Keratinocyte (primary cell): Measurements from ENCODE around the gene ST3GAL6.

Experiments
- CTCF ChIP-seq, 3 experiments: IDR thresholded peaks in 1 of 3; conservative IDR thresholded peaks in 1 of 3; optimal IDR thresholded peaks in 1 of 3; 2 replicates in 2 of 3; 3 replicates in 1 of 3; pipeline versions ENCODE3 to v1.5.1; 2011; ENCODE audit warnings: low read length in 3 of 3, mild to moderate bottlenecking in 3 of 3, moderate library complexity in 2 of 3, control low read depth in 1 of 3, inconsistent platforms in 1 of 3; ENCODE audit not compliant: insufficient read depth in 2 of 3; ENCODE audit errors: extremely low read depth in 1 of 3
- EZH2 ChIP-seq: IDR thresholded peaks from one replicate; pipeline ENCODE4 v1.6.1; 2012; ENCODE audit warnings: inconsistent platforms, mild to moderate bottlenecking, low read length, moderate library complexity

DNA sequence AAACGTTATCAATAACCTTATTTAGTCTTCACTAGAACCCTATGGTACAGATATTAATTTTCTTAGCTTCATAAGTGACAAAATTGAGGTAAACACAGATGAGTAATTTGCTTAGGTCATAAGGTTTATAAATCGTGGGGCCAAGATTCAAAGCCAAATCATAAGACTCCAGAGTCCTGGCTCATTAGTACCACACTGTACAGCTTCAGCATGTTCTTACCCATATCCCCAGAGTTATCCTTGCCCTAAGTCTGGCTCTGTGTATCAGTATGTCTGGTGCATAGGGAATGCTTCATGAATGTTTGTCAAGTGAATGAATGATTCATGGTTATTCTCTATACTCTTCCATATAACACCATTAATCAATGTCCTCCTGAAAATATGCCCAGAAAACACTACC, 45.6 kb upstream of the ST3GAL6 start:
- TF ChIP-seq EZH2 (no peak), CTCF (optimal IDR thresholded peaks at IDR 0.05 in 1 of 3, IDR thresholded peaks at IDR 0.05 in 1 of 3, conservative IDR thresholded peaks at IDR 0.05 in 1 of 3; ENCODE audit: extremely low read depth in 1 of 3, insufficient read depth in 2 of 3, low read length in 3 of 3) (no peak)
